CD14-positive monocyte (primary cell): ENCODE data around the gene MED9. TPM values are rescaled to one million over a fixed set of nuclear protein-coding genes. Genes with fewer than 3 reads are reported as not detected.
A peak's percentile ranks its signal among the peaks of the same experiment; 100 is the strongest.

ENCODE experiments used
- DNase-seq, 3 donors: peaks; one replicate each; pipeline ENCODE4 v3.0.0-alpha.2; 2011 to 2022
- H2AFZ ChIP-seq: 2 replicates; pipeline ENCODE4 v1.6.0; 2012; ENCODE audit warnings: mild to moderate bottlenecking, low read depth, low read length, inconsistent platforms; ENCODE audit not compliant: insufficient read depth, poor library complexity, severe bottlenecking
- H3K27ac ChIP-seq, 2 donors: 1 replicate in 1 of 2; 2 replicates in 1 of 2; pipeline ENCODE4 v1.5.1; 2012 to 2013; ENCODE audit warnings: low read length in 2 of 2, control low read depth in 1 of 2, inconsistent platforms in 1 of 2, low read depth in 1 of 2, mild to moderate bottlenecking in 1 of 2
- H3K27me3 ChIP-seq, 2 donors: one replicate each; pipeline versions ENCODE4 v1.6.0 to v1.6.1; 2011 to 2013; ENCODE audit warnings: low read length in 2 of 2; ENCODE audit not compliant: control insufficient read depth in 2 of 2, insufficient read depth in 2 of 2
- H3K36me3 ChIP-seq, 2 donors: replicated peaks in 1 of 2; 1 replicate in 1 of 2; 2 replicates in 1 of 2; pipeline versions ENCODE4 v1.5.1 to v1.6.1; 2012 to 2013; ENCODE audit warnings: low read length in 2 of 2, control low read depth in 1 of 2, inconsistent platforms in 1 of 2, mild to moderate bottlenecking in 1 of 2; ENCODE audit not compliant: insufficient read depth in 2 of 2, control insufficient read depth in 1 of 2
- H3K4me1 ChIP-seq, 2 donors: 1 replicate in 1 of 2; 2 replicates in 1 of 2; pipeline versions ENCODE4 v1.5.1 to v1.6.1; 2012 to 2013; ENCODE audit warnings: low read length in 2 of 2, control low read depth in 1 of 2, inconsistent platforms in 1 of 2, mild to moderate bottlenecking in 1 of 2, moderate library complexity in 1 of 2; ENCODE audit not compliant: insufficient read depth in 2 of 2, control insufficient read depth in 1 of 2
- H3K4me2 ChIP-seq: replicated peaks from 2 replicates; pipeline ENCODE3; 2012; ENCODE audit warnings: low read length, moderate library complexity, mild to moderate bottlenecking; ENCODE audit not compliant: poor library complexity, severe bottlenecking; ENCODE audit errors: extremely low read depth
- H3K4me3 ChIP-seq, 3 experiments: fragments of 200-600 bp in 1 of 3; sonication (generic) in 1 of 3; replicated peaks in 1 of 3; 1 replicate in 2 of 3; 2 replicates in 1 of 3; pipeline ENCODE4 v1.5.1; 2011 to 2013; ENCODE audit warnings: low read length in 3 of 3, mild to moderate bottlenecking in 3 of 3, control low read depth in 2 of 3, low read depth in 2 of 3, inconsistent platforms in 1 of 3, moderate library complexity in 1 of 3
- H3K79me2 ChIP-seq: 2 replicates; pipeline ENCODE4 v1.6.0; 2012; ENCODE audit warnings: mild to moderate bottlenecking, control low read depth, inconsistent platforms, low read length, moderate library complexity; ENCODE audit not compliant: insufficient read depth
- H3K9ac ChIP-seq: 2 replicates; pipeline ENCODE4 v1.6.0; 2017; ENCODE audit warnings: low read length, mild to moderate bottlenecking; ENCODE audit not compliant: insufficient read depth, poor library complexity, severe bottlenecking
- H3K9me3 ChIP-seq, 2 donors: replicated peaks in 1 of 2; 1 replicate in 1 of 2; 2 replicates in 1 of 2; pipeline versions ENCODE4 v1.5.1 to v1.6.1; 2012 to 2013; ENCODE audit warnings: low read length in 2 of 2, control low read depth in 1 of 2; ENCODE audit not compliant: control insufficient read depth in 1 of 2, insufficient read depth in 1 of 2
- H4K20me1 ChIP-seq: 2 replicates; pipeline ENCODE4 v1.6.0; 2012; ENCODE audit warnings: mild to moderate bottlenecking, low read length, control low read depth, moderate library complexity; ENCODE audit not compliant: insufficient read depth
- H3K27ac Mint-ChIP-seq, 7 donors: one replicate each; pipeline ENCODE4 v1.8.0; 2020; ENCODE audit warnings: mild to moderate bottlenecking in 7 of 7, mixed read lengths in 7 of 7, moderate library complexity in 6 of 7, inconsistent platforms in 2 of 7
- H3K27me3 Mint-ChIP-seq, 3 donors: one replicate each; pipeline ENCODE4 v1.8.0; 2021 to 2022; ENCODE audit warnings: low read depth in 3 of 3, mild to moderate bottlenecking in 3 of 3, mixed read lengths in 3 of 3, moderate library complexity in 3 of 3, inconsistent platforms in 1 of 3
- H3K36me3 Mint-ChIP-seq, 2 donors: one replicate each; pipeline ENCODE4 v1.8.0; 2020; ENCODE audit warnings: mixed read lengths in 2 of 2, inconsistent platforms in 1 of 2, mild to moderate bottlenecking in 1 of 2
- H3K4me1 Mint-ChIP-seq: one replicate; pipeline ENCODE4 v1.8.0; 2020; ENCODE audit warnings: mild to moderate bottlenecking, mixed read lengths
- H3K4me3 Mint-ChIP-seq, 2 donors: one replicate each; pipeline ENCODE4 v1.8.0; 2020; ENCODE audit warnings: mild to moderate bottlenecking in 2 of 2, mixed read lengths in 2 of 2, moderate library complexity in 1 of 2
- H3K9me3 Mint-ChIP-seq, 7 donors: one replicate each; pipeline ENCODE4 v1.8.0; 2020 to 2022; ENCODE audit warnings: mixed read lengths in 7 of 7, mild to moderate bottlenecking in 6 of 7, moderate library complexity in 6 of 7, inconsistent platforms in 2 of 7
- WGBS: methylation state at CpG from one replicate; pipeline ENCODE4 v1.1.5; 2013; ENCODE audit warnings: missing lambda C conversion rate; ENCODE audit not compliant: insufficient coverage; 5-methylcytosine and 5-hydroxymethylcytosine counted together
- intact Hi-C, 2 donors: fragments of 100-400 bp; cut with micrococcal nuclease; formaldehyde crosslinking; loops; one replicate each; pipeline versions ENCODE4 v1.15.0 to v1.15.1; 2023
- polyA plus RNA-seq, 3 donors: library from polyadenylated mRNA; depleted of rRNA in 1 of 3; unstranded in 2 of 3; stranded (reverse) in 1 of 3; fragments of 300-500 nt in 2 of 3; fragments of >200 nt in 1 of 3; fragmentation: Illumina TruSeq in 2 of 3; gene quantifications; 1 replicate in 2 of 3; 2 replicates in 1 of 3; pipeline ENCODE4 v1.2.3, GENCODE V29; 2012 to 2021
- TF ChIP-seq, protein P1 (sequence below): fragments of 200-600 bp; IDR thresholded peaks from one replicate; pipeline ENCODE4 v1.8.0; 2022; ENCODE audit warnings: antibody characterized with exemption, mild to moderate bottlenecking

Gene MED9
- polyA plus RNA-seq, 3 donors: 5.6 to 6.9 (median 6.1) TPM

DNA sequence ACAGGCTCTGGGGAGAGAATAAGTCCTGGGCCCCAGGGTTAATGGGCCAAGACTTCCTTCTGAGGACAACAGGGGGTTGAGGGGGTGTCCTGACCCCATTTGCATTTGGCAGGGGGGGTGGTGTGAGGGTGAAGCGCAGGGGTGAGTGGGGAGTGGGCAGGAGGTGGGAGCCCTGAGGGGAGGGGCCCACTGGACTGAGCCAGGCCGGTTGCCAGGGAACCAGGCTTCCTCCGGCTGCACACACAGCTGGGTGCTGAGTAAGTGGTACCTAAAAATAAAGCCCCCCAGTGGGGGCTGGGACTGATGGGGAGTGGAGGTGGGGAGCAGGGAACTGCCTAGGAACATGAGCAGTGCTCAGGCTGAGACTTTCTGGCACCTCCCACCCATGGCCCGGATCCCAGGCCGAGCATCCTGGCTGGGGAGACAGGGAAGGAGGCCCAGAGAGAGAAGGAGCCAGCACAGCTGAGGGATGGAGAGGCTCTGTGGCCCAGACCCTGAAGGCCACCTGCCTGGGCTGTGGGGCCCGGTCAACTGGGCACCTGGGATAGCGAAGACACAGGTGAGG is 26.8 kb downstream of the MED9 start:
- TF ChIP-seq, protein P1, sequence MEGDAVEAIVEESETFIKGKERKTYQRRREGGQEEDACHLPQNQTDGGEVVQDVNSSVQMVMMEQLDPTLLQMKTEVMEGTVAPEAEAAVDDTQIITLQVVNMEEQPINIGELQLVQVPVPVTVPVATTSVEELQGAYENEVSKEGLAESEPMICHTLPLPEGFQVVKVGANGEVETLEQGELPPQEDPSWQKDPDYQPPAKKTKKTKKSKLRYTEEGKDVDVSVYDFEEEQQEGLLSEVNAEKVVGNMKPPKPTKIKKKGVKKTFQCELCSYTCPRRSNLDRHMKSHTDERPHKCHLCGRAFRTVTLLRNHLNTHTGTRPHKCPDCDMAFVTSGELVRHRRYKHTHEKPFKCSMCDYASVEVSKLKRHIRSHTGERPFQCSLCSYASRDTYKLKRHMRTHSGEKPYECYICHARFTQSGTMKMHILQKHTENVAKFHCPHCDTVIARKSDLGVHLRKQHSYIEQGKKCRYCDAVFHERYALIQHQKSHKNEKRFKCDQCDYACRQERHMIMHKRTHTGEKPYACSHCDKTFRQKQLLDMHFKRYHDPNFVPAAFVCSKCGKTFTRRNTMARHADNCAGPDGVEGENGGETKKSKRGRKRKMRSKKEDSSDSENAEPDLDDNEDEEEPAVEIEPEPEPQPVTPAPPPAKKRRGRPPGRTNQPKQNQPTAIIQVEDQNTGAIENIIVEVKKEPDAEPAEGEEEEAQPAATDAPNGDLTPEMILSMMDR: no peak
- H3K36me3 ChIP-seq: no peaks in the 10 kb centered on the region
- Mint-ChIP-seq H3K27me3 (peaks cover 2 to 5% (median 4%) of the 10 kb centered on the region in 3 donors), H3K36me3 (peaks cover 0 to 2% of the 10 kb centered on the region in 2 donors), H3K4me1 (no peaks in the 10 kb centered on the region), H3K27ac (peak overlapping the region in 1 of 7 donors; percentile 19), H3K9me3 (no peaks in the 10 kb centered on the region), H3K4me3 (no peak overlapping the region)
- H3K9me3 ChIP-seq: no peaks in the 10 kb centered on the region
- no peak overlapping the region for H3K9ac ChIP-seq
- 72% methylated on average over 5 of the region's 7 CpGs for WGBS
- intact Hi-C loops: no loop called here
- H3K4me3 ChIP-seq: no peak overlapping the region
- H3K4me2 ChIP-seq: no peak overlapping the region
- H4K20me1 ChIP-seq: no peaks in the 10 kb centered on the region
- H3K4me1 ChIP-seq: no peaks in the 10 kb centered on the region
- DNase-seq: no peak
- no peak overlapping the region for H2AFZ ChIP-seq
- H3K27me3 ChIP-seq: peaks cover 0 to 2% of the 10 kb centered on the region in 2 donors
- no peaks in the 10 kb centered on the region for H3K79me2 ChIP-seq
- H3K27ac ChIP-seq: no peak overlapping the region

DNA sequence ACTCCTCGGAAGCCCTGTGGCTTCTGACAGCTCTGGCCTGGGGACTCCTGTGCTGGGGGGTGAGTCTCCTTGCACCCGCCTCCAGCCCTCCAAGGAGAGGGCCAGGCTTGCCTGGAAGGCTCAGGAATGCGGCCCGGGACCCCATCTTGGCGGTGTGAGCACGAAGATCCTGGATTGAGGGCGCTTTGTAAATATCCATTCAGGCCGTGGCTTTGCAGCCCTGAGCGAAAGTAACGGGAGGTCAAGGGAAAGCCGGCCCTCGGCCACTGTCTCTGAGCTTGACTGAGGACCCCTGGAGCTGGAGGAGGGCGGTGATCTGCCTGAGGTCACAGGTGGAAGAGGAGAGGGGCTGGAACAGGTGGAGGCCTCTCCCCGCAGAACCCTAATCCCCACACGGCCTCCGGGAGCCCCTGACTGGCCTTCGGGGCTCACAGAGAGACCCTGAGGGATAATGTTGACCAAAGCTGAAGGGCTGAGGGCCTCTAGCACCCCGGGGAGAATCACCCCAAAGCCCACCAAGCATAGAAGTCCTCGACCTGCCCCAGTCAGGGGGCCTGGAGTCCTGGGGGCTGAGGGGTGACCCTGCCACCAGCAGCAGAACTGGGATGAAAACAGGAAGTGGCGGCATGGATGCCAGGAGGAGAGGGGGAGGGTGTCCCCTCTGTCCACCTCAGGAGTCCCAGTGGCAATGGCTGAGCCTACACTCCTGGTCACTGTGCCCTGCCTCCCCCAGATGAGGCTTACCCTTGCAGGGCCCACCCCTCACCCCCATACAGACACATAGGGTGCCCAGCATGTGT is 27.7 kb downstream of the MED9 start:
- Mint-ChIP-seq H3K9me3 (no peaks in the 10 kb centered on the region), H3K27ac (no peak overlapping the region), H3K4me1 (no peaks in the 10 kb centered on the region), H3K27me3 (peaks cover 2 to 3% (median 2%) of the 10 kb centered on the region in 3 donors), H3K36me3 (peaks cover 0 to 3% of the 10 kb centered on the region in 2 donors), H3K4me3 (no peak overlapping the region)
- Histone ChIP-seq H3K27ac (no peak overlapping the region), H2AFZ (no peak overlapping the region), H3K36me3 (no peaks in the 10 kb centered on the region), H3K9me3 (no peaks in the 10 kb centered on the region), H3K4me2 (no peak overlapping the region), H3K9ac (no peak overlapping the region), H3K4me3 (no peak overlapping the region), H3K4me1 (no peaks in the 10 kb centered on the region), H4K20me1 (no peaks in the 10 kb centered on the region), H3K79me2 (no peaks in the 10 kb centered on the region), H3K27me3 (no peaks in the 10 kb centered on the region)
- 93% methylated on average over 14 of the region's 20 CpGs for WGBS
- TF ChIP-seq, protein P1: no peak
- no peak for DNase-seq
- intact Hi-C loops: no loop called here
